HepG2 (cell line): ENCODE results near the gene UNG. TPM values are rescaled to one million over a fixed set of nuclear protein-coding genes. Genes with fewer than 3 reads are reported as not detected.

ENCODE experiments used
- ATAC-seq: fragments of 200-7000 bp; cut with Tn5 transposase; 3 replicates; pipeline ENCODE4 v1.9.1; 2020; ENCODE audit warnings: mild to moderate bottlenecking, moderate library complexity
- BruUV-seq: library from RNA; stranded (reverse); fragments of 400-500 nt; replicated peaks from 2 replicates; lab custom pipeline; 2021; lab: Mats Ljungman, UMichigan
- CTCF ChIA-PET: fragments of 300-600 bp; formaldehyde crosslinking; extraction: SDS; loops from one replicate; lab custom pipeline; 2021; ENCODE audit warnings: low total read pairs, inconsistent platforms, low intra/inter-chr PET ratio; lab: Yijun Ruan, JAX
- POLR2A ChIA-PET: fragments of 350-600 bp; sonication (Branson Sonifier 250); formaldehyde crosslinking; loops from one replicate; lab custom pipeline; 2020; ENCODE audit warnings: antibody characterized with exemption, inconsistent platforms; lab: Yijun Ruan, JAX
- DNase-seq: peaks from one replicate; pipeline ENCODE4 v3.0.0-alpha.2; 2015; ENCODE audit warnings: low spot score
- FAIRE-seq: peaks from 3 replicates; lab custom pipeline; 2011; peaks lifted over from hg19 to GRCh38; lab: Jason Lieb, UNC
- H2AFZ ChIP-seq: one replicate; pipeline ENCODE4 v1.6.1; 2011; ENCODE audit warnings: low read length, inconsistent platforms
- H3K27ac ChIP-seq: fragments of 300-600 bp; 3 replicates; pipeline ENCODE4 v1.8.0; 2011; ENCODE audit warnings: mixed run types, mild to moderate bottlenecking, mixed read lengths, low read length, inconsistent platforms; ENCODE audit not compliant: insufficient read depth; ENCODE audit errors: extremely low read length
- H3K27me3 ChIP-seq, 2 experiments: fragments of 200-600 bp in 1 of 2; 2 replicates in 1 of 2; 3 replicates in 1 of 2; pipeline versions ENCODE4 v1.6.0 to v1.8.0; 2011; ENCODE audit warnings: low read length in 2 of 2, mild to moderate bottlenecking in 2 of 2, moderate library complexity in 2 of 2, inconsistent platforms in 1 of 2; ENCODE audit not compliant: insufficient read depth in 2 of 2, control insufficient read depth in 1 of 2
- H3K36me3 ChIP-seq, 2 experiments: fragments of 200-600 bp in 1 of 2; replicated peaks in 1 of 2; 2 replicates in 1 of 2; 3 replicates in 1 of 2; pipeline versions ENCODE4 v1.5.1 to v1.8.0; 2011; ENCODE audit warnings: low read length in 2 of 2, inconsistent platforms in 1 of 2; ENCODE audit not compliant: insufficient read depth in 2 of 2, control insufficient read depth in 1 of 2
- H3K4me1 ChIP-seq: 2 replicates; pipeline ENCODE4 v1.5.1; 2012; ENCODE audit warnings: low read length, inconsistent platforms; ENCODE audit not compliant: insufficient read depth
- H3K4me2 ChIP-seq: 2 replicates; pipeline ENCODE4 v1.6.0; 2011; ENCODE audit warnings: low read depth, low read length, inconsistent platforms
- H3K4me3 ChIP-seq, 3 experiments: fragments of 200-600 bp in 1 of 3; sonication (generic), shearing (Covaris generic) in 1 of 3; replicated peaks in 1 of 3; 2 replicates each; pipeline ENCODE4 v1.5.1; 2011 to 2016; ENCODE audit warnings: low read length in 3 of 3, inconsistent platforms in 2 of 3, low read depth in 2 of 3, mild to moderate bottlenecking in 2 of 3, control low read depth in 1 of 3, mixed read lengths in 1 of 3; ENCODE audit not compliant: insufficient read depth in 1 of 3
- H3K79me2 ChIP-seq: one replicate; pipeline ENCODE4 v1.6.1; 2011; ENCODE audit warnings: low read length, inconsistent platforms; ENCODE audit not compliant: insufficient read depth
- H3K9ac ChIP-seq: 2 replicates; pipeline ENCODE4 v1.6.0; 2011; ENCODE audit warnings: mild to moderate bottlenecking, low read depth, low read length, inconsistent platforms; ENCODE audit not compliant: insufficient read depth
- H3K9me3 ChIP-seq: 2 replicates; pipeline ENCODE4 v1.5.1; 2012; ENCODE audit warnings: mild to moderate bottlenecking, low read length
- H4K20me1 ChIP-seq: 2 replicates; pipeline ENCODE4 v1.6.0; 2011; ENCODE audit warnings: inconsistent platforms, mild to moderate bottlenecking, low read length, moderate library complexity; ENCODE audit not compliant: insufficient read depth
- HHEX ChIP-seq: IDR thresholded peaks from 2 replicates; pipeline ENCODE4 v1.6.1; 2016; ENCODE audit warnings: control low read depth
- HOXA5 ChIP-seq: sonication (generic); formaldehyde crosslinking; IDR thresholded peaks from 2 replicates; pipeline ENCODE4 v1.4.0; 2020; ENCODE audit warnings: missing genetic modification reagents
- MED8 ChIP-seq: sonication (generic); formaldehyde crosslinking; IDR thresholded peaks from 2 replicates; pipeline ENCODE4 v1.8.1; 2023; ENCODE audit warnings: mild to moderate bottlenecking, missing genetic modification reagents; ENCODE audit not compliant: insufficient replicate concordance
- MTA1 ChIP-seq: sonication (generic); formaldehyde crosslinking; IDR thresholded peaks from 2 replicates; pipeline ENCODE4 v1.4.0; 2020; ENCODE audit warnings: missing genetic modification reagents, mild to moderate bottlenecking, borderline replicate concordance
- ZNF367 ChIP-seq: sonication (generic); formaldehyde crosslinking; IDR thresholded peaks from 2 replicates; pipeline ENCODE4 v1.4.0; 2020; ENCODE audit warnings: missing genetic modification reagents, borderline replicate concordance
- ZNF577 ChIP-seq: sonication (generic); formaldehyde crosslinking; IDR thresholded peaks from 2 replicates; pipeline ENCODE4 v1.4.0; 2020; ENCODE audit warnings: mild to moderate bottlenecking, low read depth, missing genetic modification reagents, borderline replicate concordance
- WGBS: methylation state at CpG from one replicate; pipeline ENCODE4 v1.1.6; 2017; ENCODE audit warnings: low lambda C conversion rate; 5-methylcytosine and 5-hydroxymethylcytosine counted together
- in situ Hi-C: cut with HindIII; loops from 2 replicates; pipeline ENCODE4 v1.10.0; 2017; ENCODE audit warnings: low pct_unique_long_range_greater_than_20kb; ENCODE audit not compliant: extremely low pct_ligation_motif_present
- intact Hi-C: fragments of 100-400 bp; cut with micrococcal nuclease; formaldehyde crosslinking; loops from one replicate; pipeline ENCODE4 v1.10.0; 2022; ENCODE audit not compliant: unreplicated experiment
- polyA plus RNA-seq, 8 experiments: library from polyadenylated mRNA; depleted of rRNA in 3 of 8; stranded (reverse) in 7 of 8; unstranded in 1 of 8; fragments of >200 nt; fragmentation: Illumina TruSeq in 4 of 8; extraction: Trizol in 4 of 8; gene quantifications; 2 replicates each; pipeline versions ENCODE4 v1.2.1 to v1.2.3, GENCODE V29; 2011 to 2016; ENCODE audit warnings: low read depth in 4 of 8, missing spikeins in 1 of 8, mixed read lengths in 1 of 8; ENCODE audit not compliant: insufficient read depth in 1 of 8
- total RNA-seq, 5 experiments: library from RNA; depleted of rRNA; stranded (reverse); fragments of >200 nt; fragmentation: Illumina TruSeq; extraction: Trizol; gene quantifications; 2 replicates each; pipeline ENCODE4 v1.2.3, GENCODE V29; 2016; ENCODE audit warnings: low read depth in 1 of 5
- TF ChIP-seq, protein P1 (sequence below): sonication (generic); formaldehyde crosslinking; IDR thresholded peaks from 2 replicates; pipeline ENCODE4 v1.8.0; 2022; ENCODE audit warnings: missing genetic modification reagents, mild to moderate bottlenecking, moderate library complexity, borderline replicate concordance
- TF ChIP-seq, protein P2 (sequence below): sonication (generic); formaldehyde crosslinking; IDR thresholded peaks from 2 replicates; pipeline ENCODE4 v1.4.0; 2020; ENCODE audit warnings: missing genetic modification reagents
- TF ChIP-seq, protein P3 (sequence below): sonication (generic); formaldehyde crosslinking; IDR thresholded peaks from 2 replicates; pipeline ENCODE4 v1.4.0; 2020; ENCODE audit warnings: mild to moderate bottlenecking, missing genetic modification reagents

UNG gene
- total and polyA plus RNA-seq, 2 of the 13 experiments (the other 11 are each of a cell fraction or from before 2014, with no cell fraction given): 23.3 to 114 TPM

DNA sequence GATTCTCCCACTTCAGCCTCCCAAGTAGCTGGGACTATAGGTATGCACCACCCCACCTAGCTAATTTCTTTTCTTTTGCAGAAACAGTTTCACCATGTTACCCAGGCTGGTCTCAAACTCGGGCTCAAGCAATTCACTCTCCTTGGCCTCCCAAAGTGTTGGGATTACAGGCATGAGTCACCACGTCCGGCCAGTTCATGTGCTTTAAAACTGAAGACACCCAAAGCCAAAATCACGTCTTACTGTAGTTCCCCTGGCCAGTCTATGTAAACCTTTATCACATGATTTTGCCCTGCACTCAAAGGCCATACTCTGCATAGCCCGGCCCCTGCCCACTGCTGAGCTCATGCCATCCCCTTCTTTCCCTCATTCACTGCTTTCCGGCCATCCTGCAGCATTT lies 8.6 kb upstream of the UNG start:
- Histone ChIP-seq H3K27ac (no peak overlapping the region), H3K36me3 (peaks cover 8 to 33% of the 10 kb centered on the region in 2 experiments; a peak in 4 of 5 replicates), H3K27me3 (no peaks in the 10 kb centered on the region), H3K9ac (no peak overlapping the region), H3K4me3 (no peak overlapping the region), H4K20me1 (no peaks in the 10 kb centered on the region), H3K4me1 (peaks cover 84% of the 10 kb centered on the region), H3K79me2 (peaks cover 18% of the 10 kb centered on the region), H2AFZ (no peak overlapping the region), H3K4me2 (no peak overlapping the region), H3K9me3 (no peaks in the 10 kb centered on the region)
- ATAC-seq (no peak), DNase-seq (no peak), FAIRE-seq (no peak)
- in situ Hi-C loops (no loop called here), intact Hi-C loops (no loop called here)
- no peak for TF ChIP-seq HOXA5 (CRISPR knock-in tag)
- TF ChIP-seq, protein P1, sequence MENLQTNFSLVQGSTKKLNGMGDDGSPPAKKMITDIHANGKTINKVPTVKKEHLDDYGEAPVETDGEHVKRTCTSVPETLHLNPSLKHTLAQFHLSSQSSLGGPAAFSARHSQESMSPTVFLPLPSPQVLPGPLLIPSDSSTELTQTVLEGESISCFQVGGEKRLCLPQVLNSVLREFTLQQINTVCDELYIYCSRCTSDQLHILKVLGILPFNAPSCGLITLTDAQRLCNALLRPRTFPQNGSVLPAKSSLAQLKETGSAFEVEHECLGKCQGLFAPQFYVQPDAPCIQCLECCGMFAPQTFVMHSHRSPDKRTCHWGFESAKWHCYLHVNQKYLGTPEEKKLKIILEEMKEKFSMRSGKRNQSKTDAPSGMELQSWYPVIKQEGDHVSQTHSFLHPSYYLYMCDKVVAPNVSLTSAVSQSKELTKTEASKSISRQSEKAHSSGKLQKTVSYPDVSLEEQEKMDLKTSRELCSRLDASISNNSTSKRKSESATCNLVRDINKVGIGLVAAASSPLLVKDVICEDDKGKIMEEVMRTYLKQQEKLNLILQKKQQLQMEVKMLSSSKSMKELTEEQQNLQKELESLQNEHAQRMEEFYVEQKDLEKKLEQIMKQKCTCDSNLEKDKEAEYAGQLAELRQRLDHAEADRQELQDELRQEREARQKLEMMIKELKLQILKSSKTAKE (CRISPR knock-in tag): no peak
- no peak for TF ChIP-seq MTA1 (CRISPR knock-in tag)
- TF ChIP-seq, protein P2, sequence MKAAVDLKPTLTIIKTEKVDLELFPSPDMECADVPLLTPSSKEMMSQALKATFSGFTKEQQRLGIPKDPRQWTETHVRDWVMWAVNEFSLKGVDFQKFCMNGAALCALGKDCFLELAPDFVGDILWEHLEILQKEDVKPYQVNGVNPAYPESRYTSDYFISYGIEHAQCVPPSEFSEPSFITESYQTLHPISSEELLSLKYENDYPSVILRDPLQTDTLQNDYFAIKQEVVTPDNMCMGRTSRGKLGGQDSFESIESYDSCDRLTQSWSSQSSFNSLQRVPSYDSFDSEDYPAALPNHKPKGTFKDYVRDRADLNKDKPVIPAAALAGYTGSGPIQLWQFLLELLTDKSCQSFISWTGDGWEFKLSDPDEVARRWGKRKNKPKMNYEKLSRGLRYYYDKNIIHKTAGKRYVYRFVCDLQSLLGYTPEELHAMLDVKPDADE: no peak
- TF ChIP-seq, protein P3, sequence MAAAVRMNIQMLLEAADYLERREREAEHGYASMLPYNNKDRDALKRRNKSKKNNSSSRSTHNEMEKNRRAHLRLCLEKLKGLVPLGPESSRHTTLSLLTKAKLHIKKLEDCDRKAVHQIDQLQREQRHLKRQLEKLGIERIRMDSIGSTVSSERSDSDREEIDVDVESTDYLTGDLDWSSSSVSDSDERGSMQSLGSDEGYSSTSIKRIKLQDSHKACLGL: no peak
- no peak for TF ChIP-seq ZNF367 (CRISPR knock-in tag)
- TF ChIP-seq ZNF577 (CRISPR knock-in tag): no peak
- no peak for TF ChIP-seq HHEX
- TF ChIP-seq MED8: no peak
- WGBS: 100% methylated on average over 6 of the region's 6 CpGs
- POLR2A ChIA-PET: no interaction called here
- CTCF ChIA-PET: no interaction called here
- BruUV-seq: no TSS peak
